Measurements from ENCODE around the gene HEATR1.

GRCh38 chr1:236565530-236565929 is 38.8 kb downstream of the HEATR1 start:
- no peak for TF ChIP-seq CTCF (IDR thresholded peaks at IDR 0.05 in 4 of 5, conservative IDR thresholded peaks at IDR 0.05 in 1 of 5)
- TF ChIP-seq POLR2A (IDR thresholded peaks at IDR 0.05), result no peak
